HEK293T (cell line): ENCODE data around the gene SIGMAR1.

Experiments used
- CTCF ChIA-PET: fragments of 350-600 bp; formaldehyde crosslinking; extraction: SDS; loops from one replicate; lab custom pipeline; 2021; ENCODE audit warnings: antibody characterized with exemption, inconsistent platforms; lab: Yijun Ruan, JAX
- POLR2A ChIA-PET: fragments of 350-600 bp; formaldehyde crosslinking; extraction: SDS; loops from one replicate; lab custom pipeline; 2020; ENCODE audit warnings: antibody characterized with exemption, inconsistent platforms; lab: Yijun Ruan, JAX
- DNase-seq: peaks from one replicate; pipeline ENCODE4 v3.0.0; 2012; ENCODE audit warnings: mixed read lengths; ENCODE audit errors: extremely low spot score
- ARNT ChIP-seq: fragments of 450-650 bp; IDR thresholded peaks from 2 replicates; pipeline ENCODE4 v1.6.1; 2017; ENCODE audit warnings: mild to moderate bottlenecking
- BHLHE40 ChIP-seq: fragments of 450-650 bp; IDR thresholded peaks from 2 replicates; pipeline ENCODE4 v1.6.1; 2016; ENCODE audit warnings: mild to moderate bottlenecking, moderate library complexity, borderline replicate concordance
- CTBP1 ChIP-seq: fragments of 450-650 bp; IDR thresholded peaks from 2 replicates; pipeline ENCODE4 v1.6.1; 2016; ENCODE audit warnings: borderline replicate concordance
- ELF4 ChIP-seq: fragments of 450-650 bp; IDR thresholded peaks from 2 replicates; pipeline ENCODE4 v1.6.1; 2017; ENCODE audit warnings: antibody characterized with exemption
- FOXA1 ChIP-seq: fragments of 450-650 bp; IDR thresholded peaks from 2 replicates; pipeline ENCODE4 v1.6.1; 2016; ENCODE audit warnings: mild to moderate bottlenecking
- FOXK2 ChIP-seq: fragments of 450-650 bp; IDR thresholded peaks from 2 replicates; pipeline ENCODE4 v1.6.1; 2016; ENCODE audit warnings: mild to moderate bottlenecking
- FOXM1 ChIP-seq: fragments of 450-650 bp; IDR thresholded peaks from 2 replicates; pipeline ENCODE4 v1.6.1; 2017; ENCODE audit warnings: mild to moderate bottlenecking, borderline replicate concordance
- HDGF ChIP-seq: fragments of 450-650 bp; IDR thresholded peaks from 2 replicates; pipeline ENCODE4 v1.6.1; 2017; ENCODE audit warnings: antibody characterized with exemption, borderline replicate concordance
- L3MBTL2 ChIP-seq: fragments of 450-650 bp; conservative IDR thresholded peaks from 2 replicates; pipeline ENCODE4 v1.6.1; 2016; ENCODE audit warnings: mild to moderate bottlenecking
- LEF1 ChIP-seq: fragments of 450-650 bp; IDR thresholded peaks from 2 replicates; pipeline ENCODE4 v1.6.1; 2017; ENCODE audit warnings: mild to moderate bottlenecking, borderline replicate concordance
- NFRKB ChIP-seq: fragments of 450-650 bp; IDR thresholded peaks from 2 replicates; pipeline ENCODE4 v1.6.1; 2016; ENCODE audit warnings: mild to moderate bottlenecking, moderate library complexity
- PKNOX1 ChIP-seq: fragments of 450-650 bp; IDR thresholded peaks from 2 replicates; pipeline ENCODE4 v1.6.1; 2016
- SP1 ChIP-seq: fragments of 450-650 bp; IDR thresholded peaks from 2 replicates; pipeline ENCODE4 v1.6.1; 2017
- SUZ12 ChIP-seq: fragments of 450-650 bp; IDR thresholded peaks from 2 replicates; pipeline ENCODE4 v1.6.1; 2016; ENCODE audit warnings: mild to moderate bottlenecking
- TARDBP ChIP-seq: fragments of 450-650 bp; IDR thresholded peaks from 2 replicates; pipeline ENCODE4 v1.6.1; 2016
- ZNF384 ChIP-seq: fragments of 450-650 bp; IDR thresholded peaks from 2 replicates; pipeline ENCODE4 v1.6.1; 2016

Gene SIGMAR1

GRCh38 chr9:34630402-34631154 lies 7.0 kb downstream of the SIGMAR1 start:
- TF ChIP-seq FOXK2 (no peak), LEF1 (no peak), FOXM1 (no peak), ZNF384 (no peak), CTBP1 (no peak), L3MBTL2 (no peak), FOXA1 (no peak), SP1 (no peak), PKNOX1 (no peak), TARDBP (no peak), NFRKB (no peak), ARNT (no peak), SUZ12 (no peak), ELF4 (no peak), BHLHE40 (no peak), HDGF (no peak)
- ChIA-PET POLR2A (no interaction called here), CTCF (no interaction called here)
- no peak for DNase-seq

- TF ChIP-seq FOXA1: no peak
- no peak for TF ChIP-seq BHLHE40
- TF ChIP-seq TARDBP: no peak
- TF ChIP-seq ZNF384: no peak
- TF ChIP-seq NFRKB: no peak
- no peak for TF ChIP-seq SUZ12
- no peak for TF ChIP-seq FOXK2
- TF ChIP-seq L3MBTL2: no peak
- TF ChIP-seq HDGF: no peak
- no peak for TF ChIP-seq PKNOX1
- no peak for TF ChIP-seq CTBP1
- no peak for TF ChIP-seq FOXM1
- POLR2A ChIA-PET: interaction anchor here (0.6 to 1.1 kb wide), 2 partner anchors 9 to 212 kb away, joined by 3 read pairs; partner anchors contain the start of gene DCTN3
- DNase-seq: no peak
- CTCF ChIA-PET: no interaction called here
These were observed 8.1 kb downstream of the SIGMAR1 start for GRCh38 chr9:34629491-34629808.

- peak; percentile 58 for DNase-seq
- CTCF ChIA-PET: no interaction called here
- POLR2A ChIA-PET: interaction anchor here (0.6 to 1.1 kb wide), 2 partner anchors 8 to 211 kb away, joined by 3 read pairs; partner anchors contain the start of gene DCTN3
- TF ChIP-seq ELF4 (no peak), PKNOX1 (no peak), FOXM1 (no peak), CTBP1 (no peak), L3MBTL2 (no peak), FOXA1 (no peak), ZNF384 (no peak), LEF1 (no peak), SUZ12 (no peak), HDGF (no peak), FOXK2 (no peak), SP1 (no peak)
These were observed 8.7 kb downstream of the SIGMAR1 start, which contains the start of gene ARID3C for GRCh38 chr9:34628656-34629490. ARID3C (minus strand) TSS chr9:34629066; CDS start chr9:34628014, 1,052 bp downstream.

- POLR2A ChIA-PET: interaction anchor here (1.1 kb wide), 1 partner anchor 7 kb away, joined by 3 read pairs; the partner anchor contains the start of gene DCTN3
- TF ChIP-seq FOXA1: no peak
- no peak for TF ChIP-seq FOXK2
- TF ChIP-seq SUZ12: no peak
- no peak for DNase-seq
- CTCF ChIA-PET: no interaction called here
These were observed 9.6 kb downstream of the SIGMAR1 start for GRCh38 chr9:34627716-34628655.

- no peak for DNase-seq
- no peak for TF ChIP-seq L3MBTL2
- no peak for TF ChIP-seq ELF4
- TF ChIP-seq ZNF384: no peak
- TF ChIP-seq NFRKB: no peak
- TF ChIP-seq BHLHE40: no peak
- TF ChIP-seq TARDBP: no peak
- TF ChIP-seq LEF1: no peak
- no peak for TF ChIP-seq ARNT
- no peak for TF ChIP-seq SP1
- TF ChIP-seq PKNOX1: no peak
- no peak for TF ChIP-seq FOXA1
- TF ChIP-seq HDGF: no peak
- no peak for TF ChIP-seq SUZ12
- no peak for TF ChIP-seq FOXK2
- CTCF ChIA-PET: no interaction called here
- POLR2A ChIA-PET: no interaction called here
These were observed 12.5 kb downstream of the SIGMAR1 start for GRCh38 chr9:34625186-34625486.
